GM19238 (cell line): ENCODE measurements around the gene OPHN1.

Source experiments
- DNase-seq: peaks from one replicate; pipeline ENCODE4 v3.0.0; 2011; ENCODE audit warnings: low spot score; ENCODE audit not compliant: insufficient read length

Gene OPHN1, protein sequence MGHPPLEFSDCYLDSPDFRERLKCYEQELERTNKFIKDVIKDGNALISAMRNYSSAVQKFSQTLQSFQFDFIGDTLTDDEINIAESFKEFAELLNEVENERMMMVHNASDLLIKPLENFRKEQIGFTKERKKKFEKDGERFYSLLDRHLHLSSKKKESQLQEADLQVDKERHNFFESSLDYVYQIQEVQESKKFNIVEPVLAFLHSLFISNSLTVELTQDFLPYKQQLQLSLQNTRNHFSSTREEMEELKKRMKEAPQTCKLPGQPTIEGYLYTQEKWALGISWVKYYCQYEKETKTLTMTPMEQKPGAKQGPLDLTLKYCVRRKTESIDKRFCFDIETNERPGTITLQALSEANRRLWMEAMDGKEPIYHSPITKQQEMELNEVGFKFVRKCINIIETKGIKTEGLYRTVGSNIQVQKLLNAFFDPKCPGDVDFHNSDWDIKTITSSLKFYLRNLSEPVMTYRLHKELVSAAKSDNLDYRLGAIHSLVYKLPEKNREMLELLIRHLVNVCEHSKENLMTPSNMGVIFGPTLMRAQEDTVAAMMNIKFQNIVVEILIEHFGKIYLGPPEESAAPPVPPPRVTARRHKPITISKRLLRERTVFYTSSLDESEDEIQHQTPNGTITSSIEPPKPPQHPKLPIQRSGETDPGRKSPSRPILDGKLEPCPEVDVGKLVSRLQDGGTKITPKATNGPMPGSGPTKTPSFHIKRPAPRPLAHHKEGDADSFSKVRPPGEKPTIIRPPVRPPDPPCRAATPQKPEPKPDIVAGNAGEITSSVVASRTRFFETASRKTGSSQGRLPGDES

DNA sequence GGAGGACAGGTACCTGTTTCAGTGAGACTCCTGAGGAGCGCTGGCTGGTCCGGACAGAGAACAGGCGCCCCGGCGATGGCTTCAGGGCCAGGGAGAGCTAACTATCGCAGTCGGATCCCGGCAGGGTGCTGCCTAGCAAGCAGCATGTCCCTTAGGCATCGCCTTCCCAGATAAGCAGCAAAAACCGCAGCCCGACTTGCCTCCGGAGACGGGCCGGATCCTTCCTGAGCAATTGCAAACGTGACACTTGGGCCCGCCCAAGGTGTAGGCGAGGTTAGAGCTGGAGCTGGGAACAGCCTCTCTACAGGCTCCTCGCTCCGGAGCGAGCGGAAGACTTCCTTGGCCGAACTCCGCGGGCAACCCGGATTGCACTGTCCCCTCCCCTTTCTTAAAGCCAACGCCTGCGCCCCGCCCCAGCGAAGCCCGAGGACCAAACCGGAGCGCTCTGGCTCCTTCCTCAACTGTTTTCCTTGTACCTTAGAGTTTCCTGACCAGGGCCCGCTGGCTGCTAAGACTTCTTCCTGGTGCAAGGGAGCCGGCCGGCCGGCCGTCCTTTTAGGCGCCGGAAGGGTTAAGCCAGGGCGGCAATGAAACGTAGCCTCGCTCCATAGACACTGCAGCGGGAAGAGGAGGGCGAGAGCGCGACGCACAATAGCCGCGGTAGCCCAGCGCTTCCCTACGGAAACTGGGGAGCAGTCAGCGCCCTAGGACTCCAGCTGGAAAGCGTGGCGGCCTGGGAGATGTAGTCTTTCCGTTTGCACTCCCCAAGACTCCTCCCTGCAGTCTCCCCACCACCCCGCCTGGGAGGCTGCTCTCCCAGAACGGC, at the start of gene OPHN1:
OPHN1 (minus strand) TSS at position 341 of the 826 bp plus-strand sequence. CDS start 475 bp downstream, outside the sequence.
- no peak for DNase-seq

DNA sequence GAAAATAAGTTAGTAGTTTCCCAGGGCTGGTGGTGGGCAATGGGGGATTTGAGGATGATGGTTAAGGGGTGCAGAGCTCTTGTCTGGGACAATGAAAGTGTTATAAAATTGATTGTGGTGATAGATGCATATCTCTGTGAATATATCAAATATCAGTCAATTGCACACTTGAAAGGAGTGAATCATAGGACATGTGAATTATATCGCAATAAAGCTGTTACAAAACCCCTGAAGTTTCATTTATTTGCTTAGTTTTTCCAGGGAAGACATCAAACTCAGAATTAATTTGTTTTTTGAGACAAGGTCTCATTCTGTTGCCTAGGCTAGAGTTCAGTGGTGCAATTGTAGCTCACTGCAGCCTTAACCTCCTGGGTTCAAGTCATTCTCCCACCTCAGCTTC, 47.7 kb upstream of the OPHN1 start:
- DNase-seq, result no peak

DNA sequence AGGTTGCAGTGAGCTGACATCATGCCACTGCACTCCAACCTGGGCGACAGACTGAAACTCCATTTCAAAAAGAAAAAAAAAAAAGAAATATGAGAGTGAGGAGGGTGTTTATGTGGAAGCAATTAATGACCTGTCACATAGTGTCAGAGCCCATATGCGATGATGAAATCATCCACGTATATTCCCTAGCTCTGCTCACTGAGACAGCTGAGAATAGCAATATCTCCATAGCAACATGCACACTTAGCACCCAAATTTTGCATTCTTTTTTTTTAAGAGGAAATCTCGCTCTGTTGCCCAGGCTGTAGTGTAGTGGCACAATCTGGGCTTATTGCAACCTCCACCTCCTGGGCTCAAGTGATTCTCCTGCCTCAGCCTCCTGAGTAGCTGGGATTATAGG, 31.5 kb upstream of the OPHN1 start:
- no peak for DNase-seq

DNA sequence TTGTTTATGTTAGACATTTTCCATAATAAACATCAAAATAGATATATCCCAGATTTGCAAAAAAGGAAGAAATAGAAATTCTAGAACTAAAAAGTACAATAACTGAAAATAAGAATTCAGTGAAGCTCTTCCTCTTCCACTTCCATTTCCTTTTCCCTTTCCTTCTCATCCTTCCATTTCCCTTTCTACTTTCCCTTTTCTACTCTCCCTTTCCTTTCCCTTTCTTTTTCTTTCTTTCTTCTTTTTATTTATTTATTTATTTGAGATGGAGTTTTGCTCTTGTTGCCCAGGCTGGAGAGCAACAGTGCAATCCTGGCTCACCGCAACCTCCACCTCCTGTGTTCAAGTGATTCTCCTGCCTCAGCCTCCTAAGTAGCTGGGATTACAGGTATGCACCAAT, 30.6 kb upstream of the OPHN1 start:
- DNase-seq, result no peak

DNA sequence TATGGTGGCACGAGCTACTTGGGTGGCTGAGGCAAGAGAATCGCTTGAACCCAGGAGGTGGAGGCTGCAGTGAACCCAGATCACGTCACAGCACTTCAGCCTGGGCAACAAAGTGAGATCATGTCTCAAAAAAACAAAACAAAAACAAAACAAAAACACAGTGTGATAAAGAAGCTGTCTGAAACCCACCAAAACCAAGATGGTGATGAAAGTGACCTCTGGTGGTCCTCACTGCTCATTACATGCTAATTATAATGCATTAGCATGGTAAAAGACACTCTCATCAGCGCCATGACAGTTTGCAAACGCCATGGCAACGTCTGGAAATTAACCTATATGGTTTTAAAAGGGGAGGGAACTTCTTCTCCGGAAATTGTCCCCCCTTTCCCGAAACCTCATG, 29.4 kb upstream of the OPHN1 start:
- DNase-seq, result no peak

DNA sequence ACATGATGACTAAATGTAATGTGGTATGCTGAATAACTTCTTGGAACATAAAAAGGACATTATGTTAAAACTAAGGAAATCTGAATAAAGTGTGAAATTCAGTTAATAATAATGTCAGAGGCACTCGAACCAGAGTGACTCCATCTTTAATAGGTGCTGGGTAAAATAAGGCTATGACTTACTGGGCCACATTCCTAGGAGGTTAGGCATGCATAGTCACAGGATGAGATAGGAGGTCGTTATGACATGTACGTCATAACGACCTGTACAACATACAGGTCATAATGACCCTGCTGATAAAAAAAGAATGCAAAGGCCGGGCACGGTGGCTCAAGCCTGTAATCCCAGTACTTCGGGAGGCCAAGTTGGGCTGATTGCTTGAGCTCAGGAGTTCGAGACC, 28.9 kb upstream of the OPHN1 start:
- no peak for DNase-seq

DNA sequence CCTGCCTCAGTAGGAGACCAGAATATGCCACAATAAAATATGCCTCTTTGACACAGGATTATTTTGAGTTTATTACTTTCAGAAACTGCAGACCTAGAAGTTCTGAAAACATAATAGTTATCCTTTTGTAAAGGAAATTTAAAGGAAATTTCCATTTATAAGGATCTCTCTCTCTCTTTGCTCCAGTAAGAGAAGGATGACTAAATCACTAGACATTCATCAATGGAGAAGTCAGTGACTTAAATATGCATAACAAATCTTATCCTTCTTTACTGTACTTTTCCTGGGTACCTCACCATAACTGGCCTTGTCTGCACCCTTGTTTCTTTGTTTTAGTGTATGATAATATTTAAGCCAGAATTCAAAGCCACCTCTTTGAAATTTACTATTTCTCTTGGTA, 28.3 kb upstream of the OPHN1 start:
- no peak for DNase-seq

DNA sequence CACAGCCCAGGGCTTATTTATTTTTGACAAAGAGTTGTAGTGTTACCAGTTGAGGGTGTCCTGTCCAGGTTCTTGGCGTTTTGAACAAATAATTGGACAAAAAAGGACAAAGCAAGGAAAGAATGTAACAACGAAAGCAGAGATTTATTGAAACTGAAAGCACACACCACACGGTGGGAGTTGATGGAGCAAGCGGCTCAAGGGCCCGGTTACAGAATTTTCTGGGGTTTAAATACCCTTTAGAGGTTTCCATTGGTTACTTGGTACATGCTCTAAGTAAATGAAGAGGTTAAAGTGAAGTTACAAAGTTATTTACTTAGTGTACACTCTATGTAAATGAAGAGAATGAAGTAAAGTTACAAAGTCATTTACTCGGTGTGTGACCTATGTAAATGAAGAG, 27.8 kb upstream of the OPHN1 start:
- no peak for DNase-seq

DNA sequence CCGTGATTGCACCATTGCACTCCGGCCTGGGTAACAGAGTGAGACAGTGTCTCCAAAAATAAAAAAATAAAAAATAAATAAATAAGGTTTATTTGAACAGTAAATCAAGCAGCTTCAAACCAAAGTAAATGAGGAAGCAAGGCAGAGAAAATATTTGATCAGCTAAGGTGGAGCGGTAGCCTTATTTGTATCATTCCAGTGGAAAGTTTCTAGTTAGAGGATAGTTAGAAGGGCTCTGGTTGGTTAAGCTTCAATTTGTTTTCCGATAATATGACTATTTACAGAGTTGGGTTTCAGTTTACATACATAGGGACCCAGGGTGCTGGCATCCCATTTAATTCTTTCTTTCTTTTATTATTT, 21.8 kb upstream of the OPHN1 start:
- no peak for DNase-seq

DNA sequence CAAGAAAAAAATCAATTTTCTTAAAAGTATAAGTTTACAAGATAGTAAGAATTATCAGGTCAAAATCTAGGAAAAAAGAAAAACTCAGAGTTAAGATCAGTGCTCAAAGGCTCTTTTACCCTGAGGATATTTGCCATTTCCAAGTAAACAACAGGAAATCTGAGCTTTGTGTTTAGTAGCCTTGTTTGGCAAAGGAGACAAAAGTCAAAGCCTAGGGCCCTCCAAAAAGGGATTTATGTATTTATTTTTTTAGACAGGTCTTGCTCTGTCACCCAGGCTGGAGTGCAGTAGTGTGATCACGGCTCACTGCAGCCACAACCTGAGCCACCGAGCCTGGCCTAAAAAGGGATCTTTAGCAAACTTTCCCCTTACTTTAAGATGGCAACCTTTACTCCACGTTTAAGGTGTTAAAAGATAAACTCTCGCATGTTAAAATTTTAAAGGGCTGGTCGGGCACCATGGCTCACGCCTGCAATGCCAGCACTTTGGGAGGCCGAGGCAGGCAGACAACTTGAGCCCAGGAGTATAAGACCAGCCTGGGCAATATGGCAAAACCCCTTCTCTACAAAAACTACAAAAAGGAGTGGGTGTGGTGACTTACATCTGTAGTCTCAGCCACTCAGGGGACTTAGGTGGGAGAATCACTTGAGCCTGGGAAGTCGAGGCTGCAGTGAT, 21.3 kb upstream of the OPHN1 start:
- DNase-seq, result no peak

DNA sequence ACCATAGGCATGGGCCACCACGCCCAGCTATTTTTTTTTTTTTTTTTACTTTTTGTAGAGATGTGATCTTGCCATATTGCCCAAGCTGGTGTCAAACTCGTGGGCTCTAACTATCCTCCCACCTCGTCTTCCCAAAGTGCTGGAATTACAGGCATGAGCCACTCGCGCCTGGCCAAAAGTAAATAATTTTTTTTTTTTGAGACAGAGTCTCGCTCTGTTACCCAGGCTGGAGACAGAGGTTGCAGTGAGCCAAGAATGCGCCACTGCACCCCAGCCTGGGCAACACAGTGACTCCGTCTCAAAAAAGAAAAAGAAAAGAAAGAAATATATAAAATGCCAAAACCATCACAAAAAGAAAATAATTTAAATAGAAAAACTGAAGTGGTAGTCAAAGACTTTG, 18.4 kb upstream of the OPHN1 start:
- DNase-seq, result no peak

DNA sequence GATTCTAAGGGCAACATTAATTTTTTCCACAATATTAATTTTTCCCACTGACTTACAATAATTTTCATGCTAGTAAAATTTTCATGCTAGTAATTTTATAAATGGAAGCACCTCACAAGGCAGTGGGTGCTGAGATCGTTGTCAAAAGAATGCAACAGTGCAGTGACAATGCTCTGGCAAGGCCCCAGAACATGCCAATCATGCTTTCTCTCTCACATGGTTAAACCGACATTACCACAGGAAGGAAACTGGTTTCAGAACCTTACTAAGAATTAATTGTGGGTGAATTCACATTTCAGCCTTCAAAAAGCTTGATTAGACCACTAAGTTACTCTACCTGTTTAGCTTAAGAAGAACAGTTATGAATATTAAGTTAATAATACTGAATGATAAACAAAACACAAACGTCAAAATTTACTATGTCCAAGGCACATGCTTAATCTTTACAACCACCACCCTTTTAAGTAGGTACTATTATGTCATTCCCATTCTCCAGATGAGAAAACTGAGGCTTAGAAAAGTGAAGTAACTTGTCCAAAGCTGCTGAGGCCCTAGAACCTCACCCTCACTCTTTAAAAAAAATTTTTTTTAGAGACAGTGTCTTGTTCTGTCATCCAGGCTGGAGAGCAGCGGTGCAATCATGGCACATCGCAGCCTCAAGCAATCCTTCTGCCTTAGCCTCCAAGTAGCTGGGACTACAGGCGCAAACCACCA, 10.0 kb upstream of the OPHN1 start:
- DNase-seq, result no peak

DNA sequence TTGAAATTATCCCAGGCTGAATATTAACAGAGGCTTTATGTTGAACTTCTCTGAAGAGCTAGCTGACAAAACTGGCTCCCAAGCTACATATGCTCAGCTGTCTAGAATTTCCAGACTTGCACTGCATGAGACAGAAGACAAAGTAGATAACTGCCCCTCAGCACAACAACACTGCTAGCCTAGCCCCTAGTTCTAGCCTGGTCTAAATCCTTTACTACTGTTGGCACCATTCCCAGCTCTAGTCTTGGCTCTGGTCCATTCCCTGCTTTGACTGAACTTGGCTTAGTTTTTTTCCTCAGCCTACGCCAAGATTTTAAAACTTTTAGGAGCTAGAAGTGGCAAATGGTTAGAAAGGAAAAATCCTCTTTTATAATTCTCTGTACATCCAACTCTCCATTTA, 7.6 kb upstream of the OPHN1 start:
- no peak for DNase-seq

DNA sequence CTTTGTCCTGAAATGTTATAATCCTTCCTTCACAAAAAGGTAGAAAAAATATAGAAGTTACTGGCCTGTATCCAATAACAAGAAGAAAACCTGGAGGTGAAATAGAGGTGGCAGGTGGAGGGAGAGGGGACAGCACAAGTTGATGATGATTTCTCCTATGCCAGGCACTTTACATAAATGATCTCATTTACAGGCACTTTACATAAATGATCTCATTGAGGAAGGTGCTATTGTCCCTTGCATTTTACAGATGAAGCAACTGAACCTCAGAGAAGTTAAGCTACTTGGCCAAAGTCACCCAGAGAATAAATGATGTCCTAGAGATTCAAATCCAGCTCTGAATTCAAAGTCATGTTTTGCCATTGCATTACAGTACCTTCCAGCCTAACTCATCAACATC, 7.1 kb upstream of the OPHN1 start:
- no peak for DNase-seq

DNA sequence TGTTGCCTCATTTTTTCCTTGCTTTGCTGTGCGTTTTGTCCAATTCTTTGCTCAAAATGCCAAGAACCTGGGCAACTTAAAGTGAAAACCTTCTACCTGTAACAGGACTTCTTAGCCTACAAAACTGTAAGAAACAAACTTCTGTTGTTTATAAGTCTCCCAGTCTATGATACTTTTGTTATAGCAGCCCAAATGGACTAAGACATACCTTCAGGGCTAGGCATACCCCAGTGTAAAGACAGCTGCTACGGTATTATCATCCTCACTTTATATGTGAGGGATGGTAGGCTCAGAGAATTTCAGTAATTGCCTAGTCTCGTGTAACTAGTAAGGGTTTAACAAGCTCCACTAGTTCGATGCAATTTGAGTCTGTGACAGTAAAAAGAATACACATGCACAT, 6.0 kb upstream of the OPHN1 start:
- DNase-seq, result no peak

DNA sequence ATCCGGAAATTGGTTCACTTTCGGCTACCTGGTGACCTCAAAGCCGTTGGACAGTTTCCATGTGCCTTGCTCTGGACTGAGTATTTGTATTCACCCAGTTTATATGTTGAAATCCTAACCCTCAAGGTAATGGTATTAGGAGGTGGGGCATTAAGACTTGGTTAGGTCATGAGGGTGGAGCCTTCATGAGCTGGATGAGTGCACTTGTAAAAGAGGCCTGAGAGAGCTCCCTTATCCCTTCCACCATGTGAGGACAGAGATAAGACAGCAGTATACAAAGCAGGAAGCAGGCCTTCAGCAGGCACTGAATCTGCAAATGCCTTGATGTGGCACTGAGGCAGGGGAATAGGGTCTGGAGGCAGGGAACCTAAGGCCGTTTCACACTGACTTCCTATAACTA, 5.3 kb upstream of the OPHN1 start:
- DNase-seq, result no peak

DNA sequence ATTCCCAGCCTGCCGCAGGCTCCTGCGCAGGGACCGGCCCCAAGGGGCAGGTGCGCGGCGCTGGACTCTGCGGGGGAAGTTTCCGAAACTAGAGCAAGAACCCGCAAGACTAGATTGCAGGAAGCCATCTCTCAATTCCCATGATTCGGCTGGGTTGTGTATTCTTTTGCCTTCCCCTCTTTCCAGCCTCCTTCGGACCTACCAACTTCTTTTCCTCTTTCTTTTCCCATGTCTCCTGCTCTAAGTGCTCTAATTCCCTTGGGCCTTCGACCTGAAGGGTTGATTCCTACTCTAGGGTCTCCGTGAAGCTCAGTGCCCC, 645 bp upstream of the OPHN1 start:
- no peak for DNase-seq

DNA sequence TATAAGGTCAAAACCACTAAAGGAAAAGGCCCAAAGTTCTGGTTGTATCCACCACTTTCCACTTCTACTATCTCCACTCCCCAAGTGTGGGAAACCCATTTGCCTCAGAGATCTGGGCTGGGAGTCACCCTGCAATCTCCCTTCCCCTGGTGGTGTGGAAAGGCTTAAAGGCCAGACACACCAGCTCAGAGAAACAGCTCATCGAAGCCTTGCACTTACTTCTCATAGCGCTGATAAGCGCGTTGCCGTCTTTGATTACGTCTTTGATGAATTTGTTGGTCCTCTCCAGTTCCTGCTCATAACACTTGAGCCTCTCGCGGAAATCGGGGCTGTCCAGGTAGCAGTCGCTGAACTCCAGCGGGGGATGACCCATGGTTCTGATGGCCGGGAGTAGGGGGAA, 647 bp downstream of the OPHN1 start:
- no peak for DNase-seq

DNA sequence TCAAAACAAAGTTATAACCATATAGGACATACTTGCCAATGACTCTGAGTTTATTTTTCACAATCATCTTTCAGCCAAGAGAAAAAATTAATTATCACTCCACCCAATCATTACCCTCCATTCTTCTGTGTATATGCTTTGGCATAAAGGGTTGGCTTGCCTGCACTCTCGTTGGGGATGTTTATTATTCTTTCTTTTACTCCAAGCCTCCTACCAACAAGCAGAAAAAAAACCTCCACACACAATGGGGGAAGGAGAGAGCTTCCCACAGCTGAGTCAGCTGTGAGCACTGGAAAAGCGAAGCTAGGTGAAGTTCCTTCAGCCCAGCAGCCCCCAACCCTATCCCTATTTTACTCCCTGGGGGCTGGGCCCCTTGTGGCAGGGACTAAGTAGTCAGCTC, 1.5 kb downstream of the OPHN1 start:
- DNase-seq, result no peak

DNA sequence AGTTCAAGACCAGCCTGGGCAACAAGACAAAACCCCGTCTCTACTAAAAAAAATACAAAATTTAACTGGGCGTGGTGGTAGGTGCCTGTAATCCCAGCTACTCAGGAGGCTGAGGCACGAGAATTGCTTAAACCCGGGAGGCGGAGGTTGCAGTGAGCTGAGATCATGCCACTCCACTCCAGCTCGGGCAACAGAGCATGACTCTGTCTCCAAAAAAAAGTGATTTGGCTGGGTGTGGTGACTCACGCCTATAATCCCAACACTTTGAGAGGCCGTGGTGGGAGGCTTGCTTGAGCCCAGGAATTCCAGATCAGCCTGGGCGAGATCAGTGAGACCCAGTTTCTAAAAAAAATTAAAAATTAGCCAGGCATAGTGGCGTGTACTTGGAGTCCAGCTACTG, 4.1 kb downstream of the OPHN1 start:
- DNase-seq, result no peak

DNA sequence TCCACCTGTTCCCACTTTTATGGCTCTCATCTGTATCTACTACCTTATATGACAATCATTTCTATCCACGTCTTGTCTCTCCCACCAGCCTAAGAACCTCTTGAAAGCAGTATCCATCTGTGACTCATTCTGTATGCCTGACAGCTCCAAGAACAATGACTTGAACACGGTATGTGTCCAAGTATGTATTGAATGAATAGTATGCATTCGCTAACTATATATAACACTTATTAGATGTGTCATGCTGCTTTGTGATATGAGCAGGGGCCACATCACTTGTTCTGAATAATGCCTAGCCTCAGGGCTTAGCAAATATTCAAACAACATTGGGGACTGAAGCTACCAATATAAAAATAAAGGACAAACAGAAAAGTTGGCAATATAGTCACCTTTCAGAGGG, 4.9 kb downstream of the OPHN1 start:
- DNase-seq, result no peak
